ENCODE measurements around the gene CTNNB1. TPM values are rescaled to one million over a fixed set of nuclear protein-coding genes. Genes with fewer than 3 reads are reported as not detected.
"Not testable (repeated sequence)": the region's sequence is repeated elsewhere in the genome, so short reads cannot be mapped to it uniquely, and the experiment has no call there.

Gene CTNNB1
- polyA plus RNA-seq, 1 donor (not counting 4 experiments of a cell fraction or from before 2014, with no cell fraction given): 644 TPM

GRCh38 chr3:41284934-41285333 is 85.6 kb downstream of the CTNNB1 start:
- TF ChIP-seq CTCF (optimal IDR thresholded peaks at IDR 0.05 in 1 of 3, IDR thresholded peaks at IDR 0.05 in 1 of 3, conservative IDR thresholded peaks at IDR 0.05 in 1 of 3; ENCODE audit: extremely low read depth in 1 of 3, insufficient read depth in 2 of 3, low read length in 3 of 3): peak in 1 of 3 experiments; percentile 8
- H3K27me3 ChIP-seq (ENCODE audit: control insufficient read depth, extremely low read depth, insufficient read depth, low read length); H3K4me2 ChIP-seq (ENCODE audit: control insufficient read depth, extremely low read depth, insufficient read depth, low read depth, low read length); DNase-seq (ENCODE audit: low read depth, low spot score); H3K27ac ChIP-seq (ENCODE audit: control insufficient read depth, insufficient read depth, low read length); H3K9ac ChIP-seq (ENCODE audit: control insufficient read depth, extremely low read depth, insufficient read depth, low read length); H3K4me1 ChIP-seq (ENCODE audit: control insufficient read depth, extremely low read depth, insufficient read depth, low read length); H3K4me3 ChIP-seq (ENCODE audit: control insufficient read depth in 2 of 3, extremely low read depth in 1 of 3, insufficient read depth in 2 of 3, low read depth in 1 of 3, low read length in 3 of 3); H4K20me1 ChIP-seq (ENCODE audit: control insufficient read depth, extremely low read depth, insufficient read depth, low read length); dilution Hi-C loops (cut with MboI; ENCODE audit: extremely low pct_ligation_motif_present, low sequenced_read_pairs); FAIRE-seq; H3K79me2 ChIP-seq (ENCODE audit: control insufficient read depth, insufficient read depth, low read length); H2AFZ ChIP-seq (ENCODE audit: control insufficient read depth, low read length); H3K9me1 ChIP-seq (ENCODE audit: control insufficient read depth, extremely low read depth, insufficient read depth, low read length); H3K36me3 ChIP-seq (ENCODE audit: control insufficient read depth in 2 of 2, extremely low read depth in 1 of 2, insufficient read depth in 2 of 2, low read length in 2 of 2); H3K9me3 ChIP-seq (ENCODE audit: control insufficient read depth, low read depth, low read length): not testable (repeated sequence)

GRCh38 chr3:41286305-41286704 is 87.0 kb downstream of the CTNNB1 start:
- no peak overlapping the region for H3K9ac ChIP-seq (ENCODE audit: control insufficient read depth, extremely low read depth, insufficient read depth, low read length)
- no peaks in the 10 kb centered on the region for H3K4me1 ChIP-seq (ENCODE audit: control insufficient read depth, extremely low read depth, insufficient read depth, low read length)
- no peaks in the 10 kb centered on the region for H3K9me3 ChIP-seq (ENCODE audit: control insufficient read depth, low read depth, low read length)
- no peak for DNase-seq (ENCODE audit: low read depth, low spot score)
- TF ChIP-seq EZH2 (IDR thresholded peaks at IDR 0.05; ENCODE audit: low read length): no peak
- no peak for TF ChIP-seq CTCF (optimal IDR thresholded peaks at IDR 0.05 in 1 of 3, IDR thresholded peaks at IDR 0.05 in 1 of 3, conservative IDR thresholded peaks at IDR 0.05 in 1 of 3; ENCODE audit: extremely low read depth in 1 of 3, insufficient read depth in 2 of 3, low read length in 3 of 3)
- no peaks in the 10 kb centered on the region for H3K79me2 ChIP-seq (ENCODE audit: control insufficient read depth, insufficient read depth, low read length)
- H3K4me2 ChIP-seq (ENCODE audit: control insufficient read depth, extremely low read depth, insufficient read depth, low read depth, low read length): no peak overlapping the region
- H3K27ac ChIP-seq (ENCODE audit: control insufficient read depth, insufficient read depth, low read length): no peak overlapping the region
- H3K9me1 ChIP-seq (ENCODE audit: control insufficient read depth, extremely low read depth, insufficient read depth, low read length): no peaks in the 10 kb centered on the region
- H2AFZ ChIP-seq (ENCODE audit: control insufficient read depth, low read length): no peak overlapping the region
- no peak for FAIRE-seq
- H4K20me1 ChIP-seq (ENCODE audit: control insufficient read depth, extremely low read depth, insufficient read depth, low read length): no peaks in the 10 kb centered on the region
- H3K27me3 ChIP-seq (ENCODE audit: control insufficient read depth, extremely low read depth, insufficient read depth, low read length): no peaks in the 10 kb centered on the region
- dilution Hi-C loops (cut with MboI; ENCODE audit: extremely low pct_ligation_motif_present, low sequenced_read_pairs): no loop called here
- H3K4me3 ChIP-seq (ENCODE audit: control insufficient read depth in 2 of 3, extremely low read depth in 1 of 3, insufficient read depth in 2 of 3, low read depth in 1 of 3, low read length in 3 of 3): no peak overlapping the region
- no peaks in the 10 kb centered on the region for H3K36me3 ChIP-seq (ENCODE audit: control insufficient read depth in 2 of 2, extremely low read depth in 1 of 2, insufficient read depth in 2 of 2, low read length in 2 of 2)

All from keratinocyte (primary cell).